ENCODE measurements around the gene FKBP5. TPM values are rescaled to one million over a fixed set of nuclear protein-coding genes. Genes with fewer than 3 reads are reported as not detected.
A peak's percentile ranks its signal among the peaks of the same experiment; 100 is the strongest.

The FKBP5 gene
- total and polyA plus RNA-seq, 3 donors from 2014 or later, result 86.8 to 185 (median 156) TPM

DNA sequence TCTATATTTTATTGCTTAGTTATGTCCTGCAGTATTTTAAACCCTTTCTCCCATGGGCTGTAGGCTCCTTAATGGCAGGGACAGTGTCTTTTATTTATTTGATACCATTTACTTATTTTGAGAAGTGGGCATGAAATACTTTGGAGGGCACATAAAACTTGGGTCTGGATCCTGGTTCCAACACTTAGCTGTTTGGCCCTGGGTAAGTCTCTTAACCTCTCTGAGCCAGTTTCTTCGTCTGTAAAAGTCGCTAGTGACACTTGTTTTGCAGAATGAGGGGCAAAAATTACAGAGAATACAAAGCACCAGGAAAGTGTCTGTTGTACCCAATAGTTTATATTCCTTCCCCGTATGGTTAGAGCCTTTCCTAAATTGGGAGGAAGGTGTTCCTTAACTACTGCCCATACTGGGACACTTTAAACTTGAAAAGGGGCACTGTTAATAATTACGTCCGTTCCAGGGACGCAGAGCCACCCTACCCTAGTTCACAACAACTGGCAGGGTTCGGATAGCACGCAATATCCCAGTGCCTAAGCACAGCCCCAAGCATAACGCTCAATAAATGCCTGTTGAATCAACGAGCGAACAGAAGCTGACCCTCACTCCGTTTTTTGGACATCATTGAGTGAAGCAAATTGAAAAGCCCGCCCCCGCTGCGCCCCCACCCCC, 42.2 kb upstream of the FKBP5 start:
- Histone ChIP-seq H3K4me3 (peak overlapping the region; percentile 53 to 72), H3K4me1 (peaks cover 81% of the 10 kb centered on the region), H3K36me3 (ENCODE audit: low read depth, missing control alignments) (no peaks in the 10 kb centered on the region), H3K9me3 (no peaks in the 10 kb centered on the region), H3K27me3 (no peaks in the 10 kb centered on the region), H3K27ac (peak overlapping the region; percentile 97 to 98)
- intact Hi-C loops (cut with DNase I; ENCODE audit: low total_unique reads), result loop anchor here (5.0 kb wide), 1 partner anchor 144 kb away; no protein-coding TSS in a partner anchor
- TF ChIP-seq CTCF (IDR thresholded peaks at IDR 0.05) (no peak), POLR2A (IDR thresholded peaks at IDR 0.05) (no peak)
- 9 to 21% methylated on average over 4 to 15 of the region's 15 CpGs for WGBS, 2 donors
- no peak for DNase-seq

- DNase-seq, result no peak
- no peak overlapping the region for H3K4me3 ChIP-seq
- H3K27ac ChIP-seq, result peak overlapping the region; percentile 97 to 98
- intact Hi-C loops (cut with DNase I; ENCODE audit: low total_unique reads), result loop anchor here (5.0 kb wide), 3 partner anchors 42 to 142 kb away; partner anchors contain the start of gene FKBP5
- no peaks in the 10 kb centered on the region for H3K36me3 ChIP-seq (ENCODE audit: low read depth, missing control alignments)
- no peak for TF ChIP-seq CTCF (IDR thresholded peaks at IDR 0.05)
- no peak for TF ChIP-seq POLR2A (IDR thresholded peaks at IDR 0.05)
- H3K27me3 ChIP-seq, result no peaks in the 10 kb centered on the region
- H3K4me1 ChIP-seq, result peaks cover 88% of the 10 kb centered on the region
- no peaks in the 10 kb centered on the region for H3K9me3 ChIP-seq
- 13 to 34% methylated on average over 2 of the region's 2 CpGs for WGBS, 2 donors
Observed at GRCh38 chr6:35729722-35730121, 41.0 kb upstream of the FKBP5 start.

DNA sequence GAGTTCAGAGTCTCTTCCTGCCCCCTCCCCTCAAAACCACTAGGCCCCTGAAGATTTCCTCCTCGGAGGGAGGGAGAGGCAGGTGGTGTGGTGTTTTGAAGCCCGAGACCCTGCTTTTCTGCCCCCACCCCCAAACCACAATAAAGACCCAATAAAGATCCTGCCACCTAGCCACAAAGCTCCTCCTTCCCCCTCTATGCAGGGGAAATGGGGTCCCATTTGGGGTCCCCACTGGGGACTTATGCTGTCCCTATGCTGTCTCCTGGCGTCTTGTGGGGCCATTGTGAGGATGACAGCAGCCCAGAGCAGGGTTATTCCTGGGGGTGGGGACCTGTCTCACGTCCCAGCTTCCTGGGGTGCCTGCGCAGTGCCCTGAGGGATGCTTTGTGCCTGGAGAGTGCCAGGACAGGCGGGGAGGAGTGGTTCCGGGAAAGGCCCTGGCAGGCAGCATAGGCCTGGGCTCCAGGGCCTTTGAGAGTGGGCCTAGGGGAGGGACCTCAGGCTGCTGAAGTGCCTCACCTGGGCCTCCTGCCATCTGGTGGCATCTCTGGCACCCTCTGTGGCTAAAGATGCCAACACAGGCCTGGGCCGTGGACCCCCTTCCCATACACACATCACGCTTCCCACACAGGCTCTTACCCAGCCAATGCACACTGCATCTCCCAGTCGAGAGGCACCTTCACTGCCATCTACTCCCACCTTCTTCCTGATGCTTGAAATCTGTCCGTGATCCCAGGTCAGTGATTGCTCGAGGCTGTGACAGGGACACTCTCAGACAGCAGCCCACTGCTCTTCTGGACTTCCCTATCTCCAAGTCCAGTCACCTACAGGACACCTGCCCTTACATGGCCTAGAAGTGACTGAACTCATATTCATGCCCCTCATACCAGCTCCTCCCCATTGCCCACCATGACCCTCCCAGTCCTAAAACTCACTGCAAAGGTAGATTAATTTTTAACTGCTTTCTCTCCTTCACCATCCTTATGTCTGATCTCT, 40.3 kb upstream of the FKBP5 start:
- peak; percentile 41 for DNase-seq
- no peaks in the 10 kb centered on the region for H3K36me3 ChIP-seq (ENCODE audit: low read depth, missing control alignments)
- TF ChIP-seq CTCF (IDR thresholded peaks at IDR 0.05), result no peak
- no peak for TF ChIP-seq POLR2A (IDR thresholded peaks at IDR 0.05)
- intact Hi-C loops (cut with DNase I; ENCODE audit: low total_unique reads), result loop anchor here (5.0 kb wide), 2 partner anchors 42 to 127 kb away; partner anchors contain the start of gene FKBP5
- no peak overlapping the region for H3K4me3 ChIP-seq
- peaks cover 92% of the 10 kb centered on the region for H3K4me1 ChIP-seq
- WGBS, 2 donors, result 53 to 66% methylated on average over 10 to 12 of the region's 12 CpGs
- no peaks in the 10 kb centered on the region for H3K9me3 ChIP-seq
- H3K27me3 ChIP-seq, result no peaks in the 10 kb centered on the region
- H3K27ac ChIP-seq, result peak overlapping the region; percentile 97 to 98

GRCh38 chr6:35727935-35728682, 39.4 kb upstream of the FKBP5 start:
- 0 to 11% methylated on average over 8 to 45 of the region's 57 CpGs for WGBS, 2 donors
- H3K4me1 ChIP-seq, result peaks cover 92% of the 10 kb centered on the region
- intact Hi-C loops (cut with DNase I; ENCODE audit: low total_unique reads), result loop anchor here (5.0 kb wide), 2 partner anchors 41 to 126 kb away; partner anchors contain the start of gene FKBP5
- H3K9me3 ChIP-seq, result no peaks in the 10 kb centered on the region
- no peak for TF ChIP-seq POLR2A (IDR thresholded peaks at IDR 0.05)
- peak in 1 of 3 experiments; percentile 8 for TF ChIP-seq CTCF (IDR thresholded peaks at IDR 0.05)
- H3K27ac ChIP-seq, result peak overlapping the region; percentile 97 to 98
- no peaks in the 10 kb centered on the region for H3K36me3 ChIP-seq (ENCODE audit: low read depth, missing control alignments)
- DNase-seq, result peak; percentile 94
- peak overlapping the region; percentile 47 to 58 for H3K4me3 ChIP-seq
- no peaks in the 10 kb centered on the region for H3K27me3 ChIP-seq

Measured in testis (tissue), 3 donors.